GM12873 (cell line): ENCODE data around the gene RABL2B.

ENCODE experiments used
- CTCF ChIP-seq: IDR thresholded peaks from 2 replicates; pipeline ENCODE4 v1.5.1; 2012; ENCODE audit warnings: low read depth, mild to moderate bottlenecking, moderate library complexity, low read length, control low read depth; ENCODE audit not compliant: insufficient read depth; ENCODE audit errors: missing control alignments

RABL2B gene

GRCh38 chr22:50735739-50736030 is 47.8 kb downstream of the RABL2B start:
- no peak for TF ChIP-seq CTCF

GRCh38 chr22:50734986-50735738 is 48.3 kb downstream of the RABL2B start:
- no peak for TF ChIP-seq CTCF

GRCh38 chr22:50734343-50734771 is 49.1 kb downstream of the RABL2B start:
- no peak for TF ChIP-seq CTCF

- no peak for TF ChIP-seq CTCF
Observed at GRCh38 chr22:50733521-50734342, 49.7 kb downstream of the RABL2B start.

- no peak for TF ChIP-seq CTCF
Observed at GRCh38 chr22:50732681-50733080, 50.8 kb downstream of the RABL2B start.

GRCh38 chr22:50731811-50732624 is 51.4 kb downstream of the RABL2B start:
- TF ChIP-seq CTCF: peak; percentile 92
